MCF 10A (cell line): ENCODE data around the gene SND1. TPM values are rescaled to one million over a fixed set of nuclear protein-coding genes. Genes with fewer than 3 reads are reported as not detected.

Experiments used
- BruUV-seq: library from RNA; stranded (reverse); fragments of 400-500 nt; replicated peaks from 2 replicates; lab custom pipeline; 2021; lab: Mats Ljungman, UMichigan
- CTCF ChIA-PET: fragments of 300-600 bp; sonication (Branson Sonifier 250); formaldehyde crosslinking; extraction: SDS; loops from one replicate; lab custom pipeline; 2021; ENCODE audit warnings: antibody characterized with exemption, inconsistent platforms; lab: Yijun Ruan, JAX
- POLR2A ChIA-PET: fragments of 300-600, 350-650 bp; sonication (Branson Sonifier 250); formaldehyde crosslinking; extraction: SDS; loops from one replicate; lab custom pipeline; 2020; ENCODE audit warnings: antibody characterized with exemption, inconsistent platforms; lab: Yijun Ruan, JAX
- DNase-seq: peaks from one replicate; pipeline ENCODE4 v3.0.0-alpha.2; 2018; ENCODE audit not compliant: unreplicated experiment
- H3K27ac Mint-ChIP-seq: one replicate; pipeline ENCODE4 v1.8.0; 2022; ENCODE audit warnings: mild to moderate bottlenecking, low read depth, mixed read lengths; ENCODE audit not compliant: unreplicated experiment
- H3K27me3 Mint-ChIP-seq: one replicate; pipeline ENCODE4 v1.8.0; 2022; ENCODE audit warnings: mixed read lengths; ENCODE audit not compliant: insufficient read depth, unreplicated experiment
- H3K36me3 Mint-ChIP-seq: one replicate; pipeline ENCODE4 v1.8.0; 2022; ENCODE audit warnings: mild to moderate bottlenecking, moderate library complexity, mixed read lengths; ENCODE audit not compliant: insufficient read depth, unreplicated experiment
- H3K4me1 Mint-ChIP-seq: one replicate; pipeline ENCODE4 v1.8.0; 2022; ENCODE audit warnings: mixed read lengths; ENCODE audit not compliant: insufficient read depth, unreplicated experiment
- H3K4me3 Mint-ChIP-seq: one replicate; pipeline ENCODE4 v1.8.0; 2022; ENCODE audit warnings: mild to moderate bottlenecking, moderate library complexity, mixed read lengths; ENCODE audit not compliant: unreplicated experiment
- H3K9me3 Mint-ChIP-seq: one replicate; pipeline ENCODE4 v1.8.0; 2022; ENCODE audit warnings: mixed read lengths; ENCODE audit not compliant: unreplicated experiment
- intact Hi-C: fragments of 100-400 bp; cut with micrococcal nuclease; formaldehyde crosslinking; loops from 2 replicates; pipeline ENCODE4 v1.14.1; 2022
- total RNA-seq: library from RNA; stranded (reverse); gene quantifications from 2 replicates; pipeline ENCODE4 v1.2.3, GENCODE V29; 2022
- TF ChIP-seq, protein P1 (sequence below): fragments of 200-600 bp; IDR thresholded peaks from one replicate; pipeline ENCODE4 v1.8.0; 2022; ENCODE audit warnings: antibody characterized with exemption, mild to moderate bottlenecking; ENCODE audit not compliant: unreplicated experiment

Gene SND1
- total RNA-seq, 1 experiment from 2014 or later, result 297 TPM

GRCh38 chr7:127769696-127770400 is 117.9 kb downstream of the SND1 start:
- ChIA-PET CTCF (interaction anchor here (0.6 to 1.0 kb wide), 2 partner anchors 23 to 47 kb away, joined by 3 to 4 read pairs; no protein-coding TSS in a partner anchor), POLR2A (interaction anchor here (0.9 kb wide), 1 partner anchor 13 kb away, joined by 3 read pairs; no protein-coding TSS in a partner anchor)
- no TSS peak for BruUV-seq
- Mint-ChIP-seq H3K4me1 (peaks cover 22% of the 10 kb centered on the region), H3K9me3 (no peaks in the 10 kb centered on the region), H3K4me3 (no peak overlapping the region), H3K27me3 (no peaks in the 10 kb centered on the region), H3K36me3 (peaks cover 34% of the 10 kb centered on the region), H3K27ac (peak overlapping the region; percentile 27)
- TF ChIP-seq, protein P1, sequence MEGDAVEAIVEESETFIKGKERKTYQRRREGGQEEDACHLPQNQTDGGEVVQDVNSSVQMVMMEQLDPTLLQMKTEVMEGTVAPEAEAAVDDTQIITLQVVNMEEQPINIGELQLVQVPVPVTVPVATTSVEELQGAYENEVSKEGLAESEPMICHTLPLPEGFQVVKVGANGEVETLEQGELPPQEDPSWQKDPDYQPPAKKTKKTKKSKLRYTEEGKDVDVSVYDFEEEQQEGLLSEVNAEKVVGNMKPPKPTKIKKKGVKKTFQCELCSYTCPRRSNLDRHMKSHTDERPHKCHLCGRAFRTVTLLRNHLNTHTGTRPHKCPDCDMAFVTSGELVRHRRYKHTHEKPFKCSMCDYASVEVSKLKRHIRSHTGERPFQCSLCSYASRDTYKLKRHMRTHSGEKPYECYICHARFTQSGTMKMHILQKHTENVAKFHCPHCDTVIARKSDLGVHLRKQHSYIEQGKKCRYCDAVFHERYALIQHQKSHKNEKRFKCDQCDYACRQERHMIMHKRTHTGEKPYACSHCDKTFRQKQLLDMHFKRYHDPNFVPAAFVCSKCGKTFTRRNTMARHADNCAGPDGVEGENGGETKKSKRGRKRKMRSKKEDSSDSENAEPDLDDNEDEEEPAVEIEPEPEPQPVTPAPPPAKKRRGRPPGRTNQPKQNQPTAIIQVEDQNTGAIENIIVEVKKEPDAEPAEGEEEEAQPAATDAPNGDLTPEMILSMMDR, result no peak
- intact Hi-C loops, result no loop called here
- no peak for DNase-seq

- no TSS peak for BruUV-seq
- H3K36me3 Mint-ChIP-seq, result peaks cover 27% of the 10 kb centered on the region
- intact Hi-C loops, result no loop called here
- no peak overlapping the region for H3K27ac Mint-ChIP-seq
- no peak for DNase-seq
- no peaks in the 10 kb centered on the region for H3K27me3 Mint-ChIP-seq
- ChIA-PET CTCF (interaction anchor here (0.7 to 1.0 kb wide), 2 partner anchors 9 to 22 kb away, joined by 3 read pairs; no protein-coding TSS in a partner anchor), POLR2A (interaction anchor here (0.7 kb wide), 1 partner anchor 38 kb away, joined by 3 read pairs; no protein-coding TSS in a partner anchor)
- no peaks in the 10 kb centered on the region for H3K9me3 Mint-ChIP-seq
- H3K4me1 Mint-ChIP-seq, result peaks cover 23% of the 10 kb centered on the region
- H3K4me3 Mint-ChIP-seq, result no peak overlapping the region
- TF ChIP-seq, protein P1, result no peak
Observed at GRCh38 chr7:127770885-127771284, 118.9 kb downstream of the SND1 start.

- Mint-ChIP-seq H3K9me3 (no peaks in the 10 kb centered on the region), H3K4me1 (peaks cover 25% of the 10 kb centered on the region), H3K27ac (no peak overlapping the region), H3K36me3 (peaks cover 24% of the 10 kb centered on the region), H3K27me3 (no peaks in the 10 kb centered on the region), H3K4me3 (no peak overlapping the region)
- CTCF ChIA-PET, result no interaction called here
- BruUV-seq, result no TSS peak
- intact Hi-C loops, result no loop called here
- DNase-seq, result no peak
- TF ChIP-seq, protein P1, result no peak
- POLR2A ChIA-PET, result interaction anchor here (0.7 kb wide), 1 partner anchor 37 kb away, joined by 3 read pairs; no protein-coding TSS in a partner anchor
Observed at GRCh38 chr7:127771707-127772106, 119.7 kb downstream of the SND1 start.

- DNase-seq, result peak; percentile 19
- CTCF ChIA-PET, result no interaction called here
- no peak overlapping the region for H3K4me3 Mint-ChIP-seq
- no TSS peak for BruUV-seq
- intact Hi-C loops, result no loop called here
- POLR2A ChIA-PET, result no interaction called here
- H3K27ac Mint-ChIP-seq, result no peak overlapping the region
- no peaks in the 10 kb centered on the region for H3K9me3 Mint-ChIP-seq
- H3K36me3 Mint-ChIP-seq, result peaks cover 7% of the 10 kb centered on the region
- peaks cover 5% of the 10 kb centered on the region for H3K4me1 Mint-ChIP-seq
- TF ChIP-seq, protein P1, result no peak
- no peaks in the 10 kb centered on the region for H3K27me3 Mint-ChIP-seq
Observed at GRCh38 chr7:127776776-127777386, 124.9 kb downstream of the SND1 start.
